ENCODE results near the gene SCUBE1. TPM values are rescaled to one million over a fixed set of nuclear protein-coding genes. Genes with fewer than 3 reads are reported as not detected.

The SCUBE1 gene
- polyA plus RNA-seq, 1 of the 3 experiments (the other 2 are of a cell fraction), result 0.56 TPM

GRCh38 chr22:43269246-43269645 is 73.9 kb downstream of the SCUBE1 start (continued):
- TF ChIP-seq POLR2AphosphoS5 (IDR thresholded peaks at IDR 0.05; ENCODE audit: low read depth, low read length) (no peak), EZH2phosphoT487 (IDR thresholded peaks at IDR 0.05; ENCODE audit: borderline replicate concordance, low read depth) (no peak), TEAD4 (IDR thresholded peaks at IDR 0.05; ENCODE audit: borderline replicate concordance, insufficient read depth) (no peak)

DNA sequence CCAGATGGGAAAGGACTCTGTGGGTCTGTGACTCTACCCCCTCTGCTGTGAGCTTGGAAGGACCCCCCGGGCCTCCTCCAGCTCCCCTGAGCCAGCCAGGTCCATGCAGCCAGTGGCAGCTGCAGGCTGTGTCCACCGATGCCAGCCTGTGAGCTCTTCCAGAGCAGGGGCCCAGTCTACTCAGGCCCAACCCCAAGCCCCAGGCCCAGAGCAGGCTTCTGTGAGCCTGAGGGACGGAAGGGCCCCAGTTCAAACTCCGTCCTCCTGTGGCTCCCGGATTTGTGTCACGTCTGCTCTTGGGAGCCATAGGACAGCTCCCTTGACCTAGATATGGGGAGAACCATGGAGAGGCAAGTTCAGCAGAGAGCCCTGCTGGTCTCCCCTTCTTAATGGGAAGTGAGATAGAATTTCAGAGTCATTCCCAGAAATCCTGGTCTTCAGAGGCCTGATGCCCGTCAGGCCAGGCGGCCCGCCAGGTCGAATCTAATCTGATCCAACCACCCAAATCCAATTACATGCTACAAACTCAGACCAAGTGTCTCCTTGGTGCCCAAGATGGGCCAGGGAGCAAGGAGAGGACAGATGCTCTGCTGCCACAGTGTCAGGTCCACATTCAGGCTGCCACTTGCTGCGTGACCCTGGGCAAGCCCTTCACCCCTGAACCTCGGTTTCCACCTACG is 75.1 kb downstream of the SCUBE1 start:
- no peak for TF ChIP-seq POLR2AphosphoS5 (IDR thresholded peaks at IDR 0.05; ENCODE audit: low read depth, low read length)
- no peak for TF ChIP-seq FOXM1 (IDR thresholded peaks at IDR 0.05; ENCODE audit: low read depth)
- TF ChIP-seq TCF12 (IDR thresholded peaks at IDR 0.05), result 0 out of 2 replicates have a peak, but pooled peaks have one; percentile 12
- no peak for TF ChIP-seq ZBTB33 (IDR thresholded peaks at IDR 0.05; ENCODE audit: borderline replicate concordance, low read depth)
- peak in 1 of 2 experiments; percentile 79; a peak in 2 of 4 replicates for TF ChIP-seq EP300 (IDR thresholded peaks at IDR 0.05; ENCODE audit: borderline replicate concordance in 1 of 2, low read depth in 1 of 2, low read length in 1 of 2)
- TF ChIP-seq GATA2 (CRISPR knock-in tag; IDR thresholded peaks at IDR 0.05), result peak; percentile 76
- Histone ChIP-seq H3K79me2 (ENCODE audit: insufficient read depth) (no peaks in the 10 kb centered on the region), H3K27me3 (ENCODE audit: insufficient read depth) (no peaks in the 10 kb centered on the region), H3K4me3 (ENCODE audit: low read depth in 2 of 2, low read length in 1 of 2) (no peak overlapping the region), H4K20me1 (ENCODE audit: insufficient read depth) (no peaks in the 10 kb centered on the region), H3K4me1 (ENCODE audit: control insufficient read depth in 1 of 2, insufficient read depth in 2 of 2, low read depth in 1 of 2, low read length in 1 of 2) (peaks cover 0 to 63% of the 10 kb centered on the region in 2 experiments; a peak in 2 of 4 replicates), H2AFZ (ENCODE audit: low read depth) (no peak overlapping the region), H3K9me3 (no peaks in the 10 kb centered on the region), H3K9me2 (no peaks in the 10 kb centered on the region), H3K36me3 (replicated peaks in 1 of 2; ENCODE audit: control insufficient read depth in 1 of 2, insufficient read depth in 2 of 2, low read length in 1 of 2) (no peaks in the 10 kb centered on the region), H3K4me2 (no peak overlapping the region), H3K9ac (no peak overlapping the region), H3K27ac (ENCODE audit: low read depth in 2 of 2, low read length in 1 of 2) (peak overlapping the region in 1 of 2 experiments; percentile 94; a peak in 2 of 4 replicates), H3F3A (replicated peaks; ENCODE audit: insufficient read depth) (no peaks in the 10 kb centered on the region)
- POLR2A ChIA-PET, result interaction anchor here (0.9 to 1.9 kb wide), 3 partner anchors 19 to 37 kb away, joined by 3 to 9 read pairs (median 6); no protein-coding TSS in a partner anchor
- no CpG with 5 or more reads among the region's 13 CpGs for WGBS (ENCODE audit: low lambda C conversion rate)
- CTCF ChIA-PET, result interaction anchor here (2.1 to 5.3 kb wide), 3 partner anchors 30 to 78 kb away, joined by 6 to 34 read pairs (median 33); no protein-coding TSS in a partner anchor
- peak; percentile 64 for DNase-seq

DNA sequence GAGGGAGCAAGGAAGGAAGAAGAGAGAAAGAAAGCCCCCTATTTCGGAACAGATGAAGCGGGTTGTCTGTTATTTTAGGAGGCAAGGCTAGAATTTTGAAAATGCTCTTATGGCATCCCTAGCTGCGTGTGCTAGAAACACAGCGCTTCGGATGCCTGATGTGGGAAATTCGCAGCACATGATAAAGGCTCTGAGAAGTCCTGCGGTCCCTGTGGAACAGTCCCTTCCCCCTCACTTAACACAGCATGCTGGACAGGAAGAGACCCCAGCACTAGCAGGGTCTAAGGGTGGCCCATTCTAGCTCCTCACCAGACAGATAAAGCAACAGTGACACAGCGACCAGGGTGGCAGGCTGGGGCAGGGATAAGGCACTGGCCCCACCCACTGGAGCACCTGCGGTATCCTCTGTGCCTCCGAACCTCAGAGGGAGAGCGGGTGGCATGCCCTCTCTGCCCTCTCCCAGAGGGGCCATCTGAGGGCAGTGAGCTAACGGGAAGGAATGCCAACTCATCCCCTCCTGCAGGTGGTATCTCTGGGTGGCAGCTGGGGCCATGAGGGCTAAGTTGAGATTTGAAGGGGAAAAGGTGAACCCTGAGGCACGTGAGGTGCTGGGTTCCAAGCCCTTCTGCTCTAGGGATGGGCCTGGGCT is 75.7 kb downstream of the SCUBE1 start:
- no peak overlapping the region for H3K9ac ChIP-seq
- ChIA-PET CTCF (interaction anchor here (2.1 to 5.3 kb wide), 3 partner anchors 30 to 78 kb away, joined by 6 to 34 read pairs (median 33); no protein-coding TSS in a partner anchor), POLR2A (interaction anchor here (0.9 to 1.9 kb wide), 3 partner anchors 20 to 36 kb away, joined by 3 to 9 read pairs (median 6); no protein-coding TSS in a partner anchor)
- TF ChIP-seq RCOR1 (IDR thresholded peaks at IDR 0.05; ENCODE audit: low read length) (no peak), CHD2 (IDR thresholded peaks at IDR 0.05; ENCODE audit: low read length, partially characterized antibody) (no peak), MXI1 (IDR thresholded peaks at IDR 0.05; ENCODE audit: low read depth, low read length) (no peak)
- H3K79me2 ChIP-seq (ENCODE audit: insufficient read depth), result no peaks in the 10 kb centered on the region
- H3K4me2 ChIP-seq, result no peak overlapping the region
- no peaks in the 10 kb centered on the region for H3K9me2 ChIP-seq
- no peaks in the 10 kb centered on the region for H3K36me3 ChIP-seq (replicated peaks in 1 of 2; ENCODE audit: control insufficient read depth in 1 of 2, insufficient read depth in 2 of 2, low read length in 1 of 2)
- WGBS (ENCODE audit: low lambda C conversion rate), result 80% methylated on average over 3 of the region's 13 CpGs
- H3K9me3 ChIP-seq, result no peaks in the 10 kb centered on the region
- no peak for DNase-seq
- H3K4me1 ChIP-seq (ENCODE audit: control insufficient read depth in 1 of 2, insufficient read depth in 2 of 2, low read depth in 1 of 2, low read length in 1 of 2), result peaks cover 0 to 70% of the 10 kb centered on the region in 2 experiments; a peak in 2 of 4 replicates
- peak overlapping the region in 1 of 2 experiments; percentile 94; a peak in 2 of 4 replicates for H3K27ac ChIP-seq (ENCODE audit: low read depth in 2 of 2, low read length in 1 of 2)
- no peaks in the 10 kb centered on the region for H4K20me1 ChIP-seq (ENCODE audit: insufficient read depth)
- H3F3A ChIP-seq (replicated peaks; ENCODE audit: insufficient read depth), result no peaks in the 10 kb centered on the region
- no peak overlapping the region for H2AFZ ChIP-seq (ENCODE audit: low read depth)
- H3K27me3 ChIP-seq (ENCODE audit: insufficient read depth), result no peaks in the 10 kb centered on the region
- H3K4me3 ChIP-seq (ENCODE audit: low read depth in 2 of 2, low read length in 1 of 2), result no peak overlapping the region

Data from SK-N-SH (cell line).